Endothelial cell of umbilical vein (primary cell): Measurements from ENCODE around the gene IL1R2. TPM values are rescaled to one million over a fixed set of nuclear protein-coding genes. Genes with fewer than 3 reads are reported as not detected.

ENCODE experiments used
- BruUV-seq: library from RNA; stranded (reverse); fragments of 400-500 nt; replicated peaks from 2 replicates; lab custom pipeline; 2021; lab: Mats Ljungman, UMichigan
- CTCF ChIA-PET: fragments of 300-600, 350-600 bp; sonication (Branson Sonifier 250); formaldehyde crosslinking; loops from one replicate; lab custom pipeline; 2021; ENCODE audit warnings: antibody characterized with exemption, inconsistent platforms; lab: Charles Lee
- POLR2A ChIA-PET: fragments of 300-600, 350-600 bp; sonication (Branson Sonifier 250); formaldehyde crosslinking; loops from one replicate; lab custom pipeline; 2021; ENCODE audit warnings: antibody characterized with exemption, inconsistent platforms; lab: Charles Lee
- DNase-seq: peaks from one replicate; pipeline ENCODE4 v3.0.0-alpha.2; 2011; ENCODE audit warnings: low read depth, low spot score
- FAIRE-seq: peaks from 2 replicates; lab custom pipeline; 2011; peaks lifted over from hg19 to GRCh38; lab: Jason Lieb, UNC
- H2AFZ ChIP-seq: 2 replicates; pipeline ENCODE4 v1.6.0; 2012; ENCODE audit warnings: low read depth, low read length, control low read depth, inconsistent platforms
- H3K27ac ChIP-seq: 2 replicates; pipeline ENCODE4 v1.5.1; 2011; ENCODE audit warnings: low read depth, mild to moderate bottlenecking, control low read depth, low read length, moderate library complexity; ENCODE audit not compliant: insufficient read depth
- H3K27me3 ChIP-seq, 2 experiments: 2 replicates each; pipeline versions ENCODE4 v1.6.0 to v1.6.1; 2011; ENCODE audit warnings: low read length in 2 of 2, mixed read lengths in 1 of 2; ENCODE audit not compliant: control insufficient read depth in 2 of 2, insufficient read depth in 2 of 2
- H3K36me3 ChIP-seq, 2 experiments: 2 replicates in 1 of 2; 3 replicates in 1 of 2; pipeline ENCODE4 v1.5.1; 2011; ENCODE audit warnings: low read length in 2 of 2, mild to moderate bottlenecking in 1 of 2, moderate library complexity in 1 of 2; ENCODE audit not compliant: control insufficient read depth in 2 of 2, insufficient read depth in 2 of 2; ENCODE audit errors: extremely low read depth in 1 of 2
- H3K4me1 ChIP-seq: 3 replicates; pipeline ENCODE4 v1.5.1; 2011; ENCODE audit warnings: mild to moderate bottlenecking, low read length; ENCODE audit not compliant: control insufficient read depth, insufficient read depth; ENCODE audit errors: extremely low read depth
- H3K4me2 ChIP-seq: 2 replicates; pipeline ENCODE4 v1.6.1; 2011; ENCODE audit warnings: low read length, control low read depth, mixed read lengths; ENCODE audit not compliant: insufficient read depth
- H3K4me3 ChIP-seq, 3 experiments: fragments of 200-600 bp in 1 of 3; sonication (generic), shearing (Covaris generic) in 1 of 3; replicated peaks in 1 of 3; 2 replicates each; pipeline ENCODE4 v1.5.1; 2011 to 2016; ENCODE audit warnings: control low read depth in 3 of 3, low read length in 3 of 3, mild to moderate bottlenecking in 2 of 3, inconsistent platforms in 1 of 3, low read depth in 1 of 3, moderate library complexity in 1 of 3; ENCODE audit not compliant: insufficient read depth in 1 of 3
- H3K79me2 ChIP-seq: 2 replicates; pipeline ENCODE4 v1.6.0; 2012; ENCODE audit warnings: low read length, inconsistent platforms; ENCODE audit not compliant: control insufficient read depth, insufficient read depth
- H3K9ac ChIP-seq: replicated peaks from 2 replicates; pipeline ENCODE3; 2011; ENCODE audit warnings: low read length, control low read depth; ENCODE audit not compliant: insufficient read depth; ENCODE audit errors: extremely low read depth
- H3K9me1 ChIP-seq: replicated peaks from 3 replicates; pipeline ENCODE4 v1.6.0; 2011; ENCODE audit warnings: mild to moderate bottlenecking, low read length; ENCODE audit not compliant: control insufficient read depth, insufficient read depth; ENCODE audit errors: extremely low read depth
- H3K9me3 ChIP-seq: replicated peaks from 2 replicates; pipeline ENCODE4 v1.5.1; 2012; ENCODE audit warnings: low read length, inconsistent platforms; ENCODE audit not compliant: control insufficient read depth, insufficient read depth
- H4K20me1 ChIP-seq: replicated peaks from 2 replicates; pipeline ENCODE3; 2011; ENCODE audit warnings: mild to moderate bottlenecking, low read length; ENCODE audit not compliant: control insufficient read depth, insufficient read depth; ENCODE audit errors: extremely low read depth
- CTCF ChIP-seq, 2 donors: IDR thresholded peaks; 1 replicate in 1 of 2; 2 replicates in 1 of 2; pipeline ENCODE4 v1.5.1; 2011; ENCODE audit warnings: low read length in 2 of 2, mild to moderate bottlenecking in 2 of 2, moderate library complexity in 2 of 2, control low read depth in 1 of 2, inconsistent platforms in 1 of 2, low read depth in 1 of 2; ENCODE audit not compliant: insufficient read depth in 1 of 2; ENCODE audit errors: extremely low read depth in 1 of 2
- EZH2 ChIP-seq: IDR thresholded peaks from 2 replicates; pipeline ENCODE4 v1.6.1; 2012; ENCODE audit warnings: borderline replicate concordance, low read depth, mild to moderate bottlenecking, moderate library complexity, low read length, inconsistent platforms; ENCODE audit not compliant: severe bottlenecking
- FOS ChIP-seq: IDR thresholded peaks from 2 replicates; pipeline ENCODE4 v1.6.1; 2011; ENCODE audit warnings: mild to moderate bottlenecking, low read length, moderate library complexity, borderline replicate concordance; ENCODE audit not compliant: insufficient read depth
- GATA2 ChIP-seq: IDR thresholded peaks from 2 replicates; pipeline ENCODE4 v1.7.0; 2011; ENCODE audit warnings: low read depth, mild to moderate bottlenecking, moderate library complexity, mixed read lengths, low read length; ENCODE audit not compliant: insufficient read length, insufficient read depth
- JUN ChIP-seq: IDR thresholded peaks from 2 replicates; pipeline ENCODE4 v1.6.1; 2011; ENCODE audit warnings: borderline replicate concordance, low read depth; ENCODE audit not compliant: insufficient read length, insufficient read depth
- MAX ChIP-seq: IDR thresholded peaks from 2 replicates; pipeline ENCODE4 v1.6.1; 2011; ENCODE audit not compliant: insufficient read depth, insufficient read length
- MYC ChIP-seq: IDR thresholded peaks from one replicate; pipeline ENCODE4 v1.6.1; 2011; ENCODE audit warnings: mild to moderate bottlenecking, low read depth, low read length
- POLR2A ChIP-seq: IDR thresholded peaks from 2 replicates; pipeline ENCODE4 v1.6.1; 2012; ENCODE audit warnings: low read depth, mild to moderate bottlenecking, control low read depth, low read length
- POLR2AphosphoS5 ChIP-seq: IDR thresholded peaks from 2 replicates; pipeline ENCODE4 v1.6.1; 2012; ENCODE audit warnings: low read depth, mild to moderate bottlenecking, control low read depth, low read length, moderate library complexity; ENCODE audit not compliant: insufficient read depth
- dilution Hi-C: fragments of 300-500 bp; cut with MboI; formaldehyde crosslinking; loops from one replicate; pipeline ENCODE4 v1.15.0; 2019; ENCODE audit warnings: low sequenced_read_pairs; ENCODE audit not compliant: extremely low pct_ligation_motif_present
- intact Hi-C: fragments of 100-400 bp; cut with micrococcal nuclease; formaldehyde crosslinking; loops from one replicate; pipeline ENCODE4 v1.10.0; 2022
- polyA plus RNA-seq, 4 experiments: library from polyadenylated mRNA; depleted of rRNA in 3 of 4; stranded (reverse) in 3 of 4; unstranded in 1 of 4; fragments of >200 nt; gene quantifications; 2 replicates each; pipeline versions ENCODE4 v1.2.1 to v1.2.3, GENCODE V29; 2011 to 2012; ENCODE audit warnings: missing spikeins in 1 of 4
- total RNA-seq: library from RNA; stranded (reverse); gene quantifications from 2 replicates; pipeline ENCODE4 v1.2.3, GENCODE V29; 2021

Gene IL1R2
- total and polyA plus RNA-seq, 2 donors (not counting 3 experiments of a cell fraction or from before 2014, with no cell fraction given) = not detected

- Histone ChIP-seq H3K27me3 (no peaks in the 10 kb centered on the region), H4K20me1 (no peaks in the 10 kb centered on the region), H3K79me2 (no peaks in the 10 kb centered on the region), H3K9ac (no peak overlapping the region), H3K4me2 (no peak overlapping the region), H3K27ac (no peak overlapping the region), H3K9me1 (no peaks in the 10 kb centered on the region), H2AFZ (no peak overlapping the region), H3K9me3 (no peaks in the 10 kb centered on the region), H3K36me3 (no peaks in the 10 kb centered on the region), H3K4me3 (no peak overlapping the region), H3K4me1 (peaks cover 9% of the 10 kb centered on the region)
- CTCF ChIA-PET = interaction anchor here (1.1 to 3.2 kb wide), 5 partner anchors 20 to 215 kb away, joined by 3 to 30 read pairs (median 7); partner anchors contain the start of gene IL1RL2
- POLR2A ChIA-PET = no interaction called here
- intact Hi-C loops (no loop called here), dilution Hi-C loops (no loop called here)
- DNase-seq (no peak), FAIRE-seq (no peak)
- BruUV-seq = no TSS peak
- TF ChIP-seq JUN (no peak), MAX (no peak)
These were observed 34.0 kb downstream of the IL1R2 start for GRCh38 chr2:102025583-102026267.

GRCh38 chr2:102027036-102027980, 35.5 kb downstream of the IL1R2 start:
- H3K4me1 ChIP-seq = peaks cover 9% of the 10 kb centered on the region
- TF ChIP-seq JUN (no peak), EZH2 (no peak), GATA2 (no peak), POLR2A (no peak), MYC (no peak), CTCF (IDR thresholded peaks at IDR 0.05; ENCODE audit: extremely low read depth in 1 of 2, insufficient read depth in 1 of 2, low read depth in 1 of 2, low read length in 2 of 2) (no peak), MAX (no peak), FOS (peak; percentile 24), POLR2AphosphoS5 (no peak)
- no peaks in the 10 kb centered on the region for H3K36me3 ChIP-seq
- intact Hi-C loops = no loop called here
- no peaks in the 10 kb centered on the region for H3K27me3 ChIP-seq
- no peak overlapping the region for H3K4me2 ChIP-seq
- no peak overlapping the region for H3K27ac ChIP-seq
- FAIRE-seq (peak; percentile 72), DNase-seq (peak; percentile 31)
- BruUV-seq = no TSS peak
- dilution Hi-C loops = no loop called here
- H4K20me1 ChIP-seq = no peaks in the 10 kb centered on the region
- no peak overlapping the region for H3K4me3 ChIP-seq
- no peaks in the 10 kb centered on the region for H3K9me3 ChIP-seq
- CTCF ChIA-PET = interaction anchor here (0.6 to 3.2 kb wide), 8 partner anchors 10 to 417 kb away, joined by 3 to 30 read pairs (median 6); partner anchors contain the start of gene IL1RL2
- POLR2A ChIA-PET = no interaction called here
- H2AFZ ChIP-seq = peak overlapping the region; percentile 35
- H3K79me2 ChIP-seq = no peaks in the 10 kb centered on the region
- no peak overlapping the region for H3K9ac ChIP-seq
- no peaks in the 10 kb centered on the region for H3K9me1 ChIP-seq
